Activated effector memory CD4-positive, alpha-beta T cell treated with Interleukin-2 at 50 U/mL for 16 hours (primary cell): ENCODE data around the gene DSCAML1.

Experiments
- DNase-seq: peaks from one replicate; pipeline ENCODE4 v3.0.0-alpha.2; 2020

The DSCAML1 gene

GRCh38 chr11:117437041-117437790 is 359.8 kb downstream of the DSCAML1 start:
- no peak for DNase-seq

DNA sequence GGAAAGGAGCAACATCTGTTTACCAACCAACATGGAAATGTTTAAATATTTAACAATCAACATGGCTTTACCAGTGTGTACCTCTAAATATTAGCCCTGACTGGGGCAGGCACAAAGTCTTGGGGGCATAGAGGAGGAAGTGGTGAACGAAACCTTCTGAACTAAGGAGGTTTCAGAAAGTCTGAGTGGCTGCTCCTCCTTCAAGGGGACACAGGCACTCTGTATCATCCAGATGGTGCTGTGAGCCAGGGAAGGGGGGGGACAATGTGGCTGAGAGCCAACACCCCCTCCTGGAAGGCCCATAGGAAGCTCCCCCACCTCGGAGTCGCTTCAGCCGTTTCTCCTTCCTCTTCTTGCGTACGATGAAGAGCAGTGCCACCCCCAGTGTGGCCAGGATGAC is 361.7 kb downstream of the DSCAML1 start:
- no peak for DNase-seq

GRCh38 chr11:117434481-117434880 is 362.5 kb downstream of the DSCAML1 start:
- no peak for DNase-seq

GRCh38 chr11:117433717-117434116 is 363.3 kb downstream of the DSCAML1 start:
- no peak for DNase-seq

GRCh38 chr11:117431436-117431835 is 365.6 kb downstream of the DSCAML1 start:
- no peak for DNase-seq

DNA sequence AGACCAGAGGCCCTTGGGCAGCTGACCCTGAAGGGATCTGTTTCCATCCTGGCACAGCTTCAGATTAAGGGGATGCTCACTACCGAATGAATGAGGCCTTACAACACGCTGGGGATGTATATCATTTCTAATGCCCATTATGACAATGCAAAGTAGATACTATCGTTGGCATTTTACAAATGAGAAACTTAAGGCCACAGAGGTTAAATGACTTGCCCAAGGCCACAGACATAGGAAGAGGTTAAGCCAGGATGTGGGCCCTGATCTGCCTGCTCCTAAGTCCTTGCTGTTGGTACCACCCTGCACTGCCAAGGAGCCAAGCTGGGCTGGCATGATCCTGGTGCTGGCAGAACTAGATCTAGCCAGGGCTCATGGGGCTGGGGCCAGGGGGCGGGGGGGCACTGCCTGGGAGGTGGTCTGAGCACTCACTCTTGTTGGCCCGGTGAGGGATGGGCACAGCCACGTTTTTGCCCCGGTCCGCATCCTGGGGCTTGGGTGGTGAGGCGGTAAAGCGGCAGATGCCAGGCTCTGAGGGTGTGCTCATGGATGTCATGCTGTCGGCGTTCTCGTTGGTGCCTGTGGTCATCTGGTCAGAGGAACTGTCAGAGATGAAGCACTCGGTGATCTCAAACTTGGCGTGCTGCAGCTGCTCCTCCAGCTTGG is 366.6 kb downstream of the DSCAML1 start:
- no peak for DNase-seq

DNA sequence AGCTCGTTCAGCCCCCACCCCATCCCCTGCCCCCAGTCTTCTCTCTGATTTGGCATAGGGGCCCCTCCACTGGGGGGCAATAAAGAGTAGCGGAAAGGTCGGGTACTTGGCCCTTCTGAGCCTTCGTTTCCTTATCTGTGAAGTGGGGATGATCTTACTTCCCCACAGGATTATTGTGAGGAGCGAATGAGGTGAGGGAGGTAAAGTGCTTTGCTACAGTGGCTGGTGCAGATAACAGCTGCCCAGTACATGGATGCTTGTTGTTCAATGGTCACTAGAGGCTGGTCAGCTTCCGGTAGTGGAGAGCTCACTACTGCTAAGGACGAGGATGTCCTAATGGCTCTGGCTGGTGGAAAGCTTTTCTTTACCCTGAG is 368.2 kb downstream of the DSCAML1 start:
- no peak for DNase-seq

- DNase-seq: no peak
Measured at GRCh38 chr11:117428186-117428855, 368.7 kb downstream of the DSCAML1 start.

GRCh38 chr11:117427356-117427874 is 369.6 kb downstream of the DSCAML1 start:
- no peak for DNase-seq

- no peak for DNase-seq
Measured at GRCh38 chr11:117426941-117427340, 370.1 kb downstream of the DSCAML1 start.

DNA sequence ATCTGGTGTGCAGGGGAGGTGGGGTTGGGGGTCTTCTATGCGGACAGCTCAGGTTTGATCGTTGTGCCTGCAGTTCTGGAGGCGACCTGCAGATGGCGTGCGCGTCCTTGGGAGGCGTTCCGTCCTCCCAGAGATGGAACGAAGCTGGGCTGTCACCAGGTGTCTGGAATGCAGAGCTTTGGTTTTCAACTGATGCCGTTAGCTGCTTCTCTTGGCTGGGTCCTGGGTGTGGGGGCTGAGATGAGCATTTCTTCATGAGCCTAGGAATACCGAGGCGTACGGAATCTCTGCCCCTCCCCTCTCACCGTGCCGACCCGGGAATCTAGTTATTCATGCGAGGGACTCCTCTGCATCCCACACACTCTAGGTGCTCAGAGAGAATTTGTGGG is 370.7 kb downstream of the DSCAML1 start:
- DNase-seq: peak; percentile 48

DNA sequence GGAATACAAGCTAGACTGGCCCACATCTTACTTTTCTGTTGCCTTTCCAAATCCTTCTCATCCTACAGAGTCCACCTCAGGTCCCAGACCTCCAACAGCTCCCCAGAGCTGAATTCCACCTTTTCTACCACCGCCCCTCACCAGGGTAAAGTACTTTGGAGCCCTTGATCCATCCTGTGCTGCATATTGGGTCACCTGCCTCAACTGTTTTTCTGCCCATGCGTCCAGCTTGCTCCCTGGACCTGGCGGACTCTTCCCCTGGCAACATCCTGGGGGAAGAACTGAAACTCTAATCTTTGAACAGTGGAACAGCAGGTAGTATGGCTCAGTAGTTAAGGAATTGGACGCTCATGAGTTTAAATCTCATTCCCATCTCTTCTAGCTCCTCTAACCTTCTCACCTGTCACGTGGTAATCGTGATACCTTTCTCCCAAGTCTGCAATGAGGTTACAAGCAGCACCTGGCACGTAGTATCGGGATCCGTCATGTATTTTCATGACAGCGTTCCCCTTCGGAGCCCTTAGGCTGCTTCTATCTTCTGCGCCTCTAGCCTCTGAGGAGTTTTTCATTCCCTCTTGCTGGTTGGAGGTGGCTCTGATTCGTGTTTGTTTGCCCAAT is 371.2 kb downstream of the DSCAML1 start:
- DNase-seq: no peak

DNA sequence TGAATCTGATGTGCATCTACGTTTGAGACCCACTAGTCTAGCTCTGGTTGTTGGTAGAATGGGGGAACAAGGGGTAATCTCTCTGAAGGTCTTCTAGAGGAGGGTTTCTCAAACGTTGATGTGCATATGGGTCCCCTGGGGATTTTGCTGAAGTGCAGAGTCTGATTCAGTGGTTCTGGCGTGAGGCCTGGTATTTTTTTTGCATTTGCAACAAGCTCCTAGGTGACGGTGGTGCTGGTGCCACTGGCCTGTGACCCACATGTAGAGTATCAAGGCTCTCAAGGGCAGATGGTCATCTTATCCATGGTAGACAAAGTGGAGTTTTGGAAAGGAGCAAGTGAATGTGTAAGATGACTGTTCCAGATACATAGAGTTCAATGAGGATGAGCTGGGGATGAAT is 372.2 kb downstream of the DSCAML1 start:
- DNase-seq: no peak

DNA sequence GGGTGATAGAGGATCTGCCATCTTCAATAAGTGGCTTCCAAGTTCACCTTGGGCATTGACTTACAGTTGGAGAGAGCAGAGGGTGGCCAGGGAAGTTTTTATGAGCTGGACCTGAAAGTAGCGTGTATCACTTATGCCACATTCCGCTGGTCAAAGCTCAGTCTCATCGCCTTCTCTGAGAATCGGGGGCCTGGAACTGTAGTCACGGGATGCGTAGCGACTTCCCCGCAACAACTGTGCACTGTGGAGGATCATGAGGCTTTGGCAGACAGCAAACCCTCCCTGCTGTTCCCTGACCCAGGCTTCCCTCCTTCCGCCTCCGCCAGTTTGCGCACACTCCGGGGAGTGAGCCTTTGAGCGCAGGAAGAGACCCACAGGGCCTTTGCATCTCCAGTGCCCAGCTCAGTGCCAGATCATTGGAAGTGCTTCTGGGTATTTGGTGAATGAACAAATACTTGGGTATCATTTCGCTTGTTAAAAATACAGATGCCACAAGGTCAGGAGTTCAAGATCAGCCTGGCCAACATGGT is 373.9 kb downstream of the DSCAML1 start:
- DNase-seq: no peak

DNA sequence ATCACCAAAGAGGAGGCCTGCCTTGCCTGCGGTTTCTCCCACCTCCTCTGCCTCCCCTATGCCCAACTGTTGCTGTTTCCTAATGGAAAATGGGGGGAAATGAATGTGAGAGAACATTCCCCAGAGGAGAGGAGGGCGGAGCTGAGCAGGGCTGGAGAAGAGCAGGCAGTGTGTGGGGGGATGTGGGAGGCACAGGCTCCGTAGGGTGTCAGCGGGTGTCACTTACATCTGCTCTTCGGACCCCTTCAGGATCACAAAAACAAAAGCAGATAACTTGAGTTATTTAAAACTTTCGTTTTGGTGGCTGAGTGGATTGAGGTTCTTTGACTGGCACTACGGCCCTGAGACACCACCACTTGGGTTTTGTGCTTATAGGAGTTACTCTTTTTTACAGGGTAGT is 375.5 kb downstream of the DSCAML1 start:
- DNase-seq: no peak

GRCh38 chr11:117421041-117421440 is 376.0 kb downstream of the DSCAML1 start:
- no peak for DNase-seq

- no peak for DNase-seq
Measured at GRCh38 chr11:117420598-117420997, 376.4 kb downstream of the DSCAML1 start.

DNA sequence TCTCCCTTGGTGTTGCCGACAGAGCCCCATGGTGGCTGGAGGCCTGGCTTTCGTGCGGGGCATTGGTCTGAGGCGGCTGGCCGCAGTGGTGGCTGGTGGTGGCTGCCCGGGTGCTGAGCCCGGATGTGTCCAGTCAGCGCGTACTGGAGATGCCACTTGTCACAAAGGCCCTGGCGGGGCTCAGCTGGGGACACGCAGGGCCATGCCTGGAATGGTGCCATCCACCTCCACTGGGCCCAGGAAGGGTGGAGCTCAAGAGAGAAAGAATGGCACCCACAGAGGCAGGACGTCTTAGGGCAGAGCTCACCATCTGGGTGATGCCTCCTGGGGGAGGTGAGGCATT is 376.9 kb downstream of the DSCAML1 start:
- no peak for DNase-seq

DNA sequence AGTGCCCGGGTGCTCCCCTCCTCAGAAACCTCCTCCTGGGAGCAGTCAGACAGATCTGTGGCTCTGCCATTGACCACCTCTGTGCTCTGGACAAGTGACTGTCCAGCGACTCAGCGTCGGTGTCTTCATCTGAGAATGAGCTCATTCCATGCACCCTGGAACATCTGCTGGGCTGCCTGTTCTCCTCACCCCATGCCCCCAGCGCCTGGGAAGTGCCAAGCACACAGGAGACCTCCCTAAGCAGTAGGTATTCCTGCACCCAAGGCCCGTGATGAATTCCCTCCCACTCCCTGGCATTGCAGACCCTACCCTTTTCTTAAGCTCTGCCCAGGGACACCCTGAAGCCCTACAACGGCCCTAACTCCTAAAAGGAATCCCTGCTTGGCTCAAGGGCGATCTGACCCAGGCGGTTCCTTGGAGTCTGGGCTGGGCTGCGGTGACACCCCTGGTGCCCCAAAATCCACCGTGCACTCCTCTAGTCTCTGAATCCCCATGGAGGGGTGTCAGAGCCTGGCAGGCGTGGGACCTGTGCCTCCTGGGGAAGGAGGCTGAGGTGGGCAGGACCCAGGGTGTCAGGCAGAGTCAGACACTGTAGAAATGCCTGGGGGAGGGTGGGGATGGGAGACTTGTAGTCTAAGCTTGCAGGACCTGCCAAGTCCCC is 377.4 kb downstream of the DSCAML1 start:
- no peak for DNase-seq

DNA sequence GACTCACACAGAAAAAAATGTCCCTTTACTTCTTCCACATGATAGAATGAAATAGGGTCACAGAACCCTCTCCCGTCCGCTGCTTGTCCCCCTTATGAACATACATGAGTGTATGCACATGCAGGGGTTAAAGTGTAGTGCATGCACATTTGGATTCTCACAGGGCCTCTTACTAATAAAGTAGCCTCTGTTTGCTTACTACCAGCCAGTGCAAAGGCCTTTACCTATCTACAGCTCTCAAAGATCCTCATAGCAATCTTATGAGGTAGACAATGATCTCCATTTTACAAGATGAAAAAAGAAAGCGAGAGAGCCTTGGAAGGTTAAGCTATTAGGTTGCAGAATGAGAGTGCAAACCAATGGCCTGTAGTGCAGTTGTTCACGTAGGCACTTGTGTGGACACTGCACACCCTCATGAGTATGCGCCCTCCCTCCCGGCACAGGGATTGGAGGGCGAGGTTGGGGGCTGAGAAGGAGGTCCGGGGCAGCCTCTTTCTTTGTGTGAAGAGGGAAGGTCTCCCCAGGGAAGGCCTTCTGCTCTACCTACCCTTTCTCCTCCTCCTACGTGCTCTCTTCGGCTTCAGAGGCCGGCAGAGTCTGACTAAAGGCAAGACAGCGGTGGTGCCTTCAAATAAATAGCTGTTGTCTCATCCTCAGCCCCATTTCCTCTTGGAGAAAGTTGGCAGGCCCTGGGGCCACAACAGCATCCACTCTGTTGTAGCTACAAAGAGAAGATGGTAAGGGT is 378.1 kb downstream of the DSCAML1 start:
- DNase-seq: no peak

- DNase-seq: no peak
Measured at GRCh38 chr11:117417856-117418255, 379.2 kb downstream of the DSCAML1 start.

DNA sequence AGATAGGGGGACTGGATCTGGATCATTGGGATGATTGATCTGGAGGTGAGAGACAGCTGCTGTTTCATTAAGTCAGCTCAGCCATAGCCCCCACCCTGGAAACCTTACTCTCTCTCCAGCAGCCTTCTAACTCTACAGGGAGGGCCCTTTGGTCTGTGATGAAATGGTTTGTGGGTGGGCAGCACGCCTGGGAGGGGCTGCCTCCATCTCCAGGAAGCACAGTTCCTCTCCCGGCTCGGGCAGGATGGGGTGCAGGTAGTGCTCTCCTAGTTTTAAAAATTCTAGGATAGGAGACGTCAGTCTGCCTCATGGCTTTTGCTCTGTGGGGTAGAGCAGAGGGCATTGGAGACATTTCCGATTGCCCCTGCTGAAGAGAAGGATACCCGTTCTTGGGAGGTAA is 379.7 kb downstream of the DSCAML1 start:
- no peak for DNase-seq
